K562 (cell line): ENCODE data around the gene PRDM2. TPM values are rescaled to one million over a fixed set of nuclear protein-coding genes. Genes with fewer than 3 reads are reported as not detected.

Experiments
- ATAC-seq: fragments of 200-7000 bp; cut with Tn5 transposase; 3 replicates; pipeline ENCODE4 v1.9.1; 2020; ENCODE audit warnings: moderate library complexity
- BruUV-seq: library from RNA; stranded (reverse); fragments of 400-500 nt; replicated peaks from 2 replicates; lab custom pipeline; 2021; lab: Mats Ljungman, UMichigan
- CTCF ChIA-PET: fragments of 300-600 bp; formaldehyde crosslinking; extraction: SDS; loops from one replicate; lab custom pipeline; 2021; ENCODE audit warnings: low intra/inter-chr PET ratio; lab: Yijun Ruan, JAX
- POLR2A ChIA-PET: fragments of 300-600, 350-650 bp; sonication (Branson Sonifier 250); formaldehyde crosslinking; extraction: SDS; loops from one replicate; lab custom pipeline; 2021; ENCODE audit warnings: antibody characterized with exemption, inconsistent platforms; lab: Yijun Ruan, JAX
- DNase-seq, 4 experiments: peaks; one replicate each; pipeline versions ENCODE4 v3.0.0 to v3.0.0-alpha.2; 2011 to 2018; ENCODE audit warnings: low spot score in 3 of 4, mixed read lengths in 3 of 4; ENCODE audit errors: extremely low read depth in 1 of 4
- FAIRE-seq: peaks from 2 replicates; lab custom pipeline; 2011; peaks lifted over from hg19 to GRCh38; lab: Jason Lieb, UNC
- H2AFZ ChIP-seq: 2 replicates; pipeline ENCODE4 v1.6.0; 2011; ENCODE audit warnings: low read depth, low read length, control low read depth, inconsistent platforms
- H3K27ac ChIP-seq: fragments of 200-600 bp; 3 replicates; pipeline ENCODE4 v1.8.0; 2011; ENCODE audit warnings: low read depth, mild to moderate bottlenecking, control low read depth, inconsistent platforms, low read length, moderate library complexity, mixed read lengths; ENCODE audit errors: extremely low read depth
- H3K27me3 ChIP-seq, 2 experiments: fragments of 300-600 bp in 1 of 2; 2 replicates in 1 of 2; 3 replicates in 1 of 2; pipeline versions ENCODE4 v1.6.0 to v1.8.0; 2011; ENCODE audit warnings: inconsistent platforms in 2 of 2, low read length in 2 of 2, mild to moderate bottlenecking in 1 of 2, mixed read lengths in 1 of 2, moderate library complexity in 1 of 2; ENCODE audit not compliant: control insufficient read depth in 2 of 2, insufficient read depth in 2 of 2
- H3K36me3 ChIP-seq: fragments of 300-600 bp; 3 replicates; pipeline ENCODE4 v1.8.0; 2011; ENCODE audit warnings: mild to moderate bottlenecking, low read length, inconsistent platforms; ENCODE audit not compliant: control insufficient read depth, insufficient read depth
- H3K4me1 ChIP-seq, 2 experiments: fragments of 200-600 bp in 1 of 2; replicated peaks in 1 of 2; 2 replicates in 1 of 2; 3 replicates in 1 of 2; pipeline versions ENCODE4 v1.5.1 to v1.8.0; 2011; ENCODE audit warnings: inconsistent platforms in 2 of 2, low read length in 2 of 2, mild to moderate bottlenecking in 1 of 2, mixed read lengths in 1 of 2, moderate library complexity in 1 of 2; ENCODE audit not compliant: control insufficient read depth in 2 of 2, insufficient read depth in 2 of 2
- H3K4me2 ChIP-seq: 2 replicates; pipeline ENCODE4 v1.6.1; 2011; ENCODE audit warnings: low read length, control low read depth, inconsistent platforms, mixed read lengths; ENCODE audit not compliant: insufficient read depth
- H3K4me3 ChIP-seq: fragments of 200-600 bp; sonication (generic), shearing (Covaris generic); 2 replicates; pipeline ENCODE4 v1.5.1; 2016; ENCODE audit warnings: control low read depth, inconsistent platforms
- H3K79me2 ChIP-seq: fragments of 200-600 bp; 3 replicates; pipeline ENCODE4 v1.8.0; 2011; ENCODE audit warnings: low read length, inconsistent platforms; ENCODE audit not compliant: control insufficient read depth, insufficient read depth
- H3K9ac ChIP-seq, 2 experiments: 2 replicates each; pipeline versions ENCODE4 v1.6.0 to v1.6.1; 2011; ENCODE audit warnings: low read depth in 2 of 2, low read length in 2 of 2, control low read depth in 1 of 2, inconsistent platforms in 1 of 2, mild to moderate bottlenecking in 1 of 2, mixed read lengths in 1 of 2; ENCODE audit not compliant: insufficient read depth in 1 of 2
- H3K9me1 ChIP-seq: one replicate; pipeline ENCODE4 v1.6.0; 2011; ENCODE audit warnings: inconsistent platforms, mild to moderate bottlenecking, low read length, moderate library complexity; ENCODE audit not compliant: control insufficient read depth, insufficient read depth
- H3K9me3 ChIP-seq: replicated peaks from 2 replicates; pipeline ENCODE4 v1.5.1; 2011; ENCODE audit warnings: low read depth, low read length, inconsistent platforms; ENCODE audit not compliant: control insufficient read depth, insufficient read depth
- H4K20me1 ChIP-seq: replicated peaks from 2 replicates; pipeline ENCODE4 v1.6.1; 2011; ENCODE audit warnings: low read length, inconsistent platforms, mixed read lengths; ENCODE audit not compliant: control insufficient read depth, insufficient read depth
- C11orf30 ChIP-seq: fragments of 450-650 bp; IDR thresholded peaks from 2 replicates; pipeline ENCODE4 v1.6.1; 2016; ENCODE audit warnings: low read depth, mild to moderate bottlenecking
- CEBPB ChIP-seq: fragments of 450-650 bp; IDR thresholded peaks from 2 replicates; pipeline ENCODE4 v1.6.1; 2016; ENCODE audit warnings: missing genetic modification characterization, missing compliant biosample characterization
- ELF4 ChIP-seq: fragments of 450-650 bp; formaldehyde crosslinking; IDR thresholded peaks from 2 replicates; pipeline ENCODE4 v1.4.0; 2022; ENCODE audit warnings: missing genetic modification characterization
- EZH2 ChIP-seq: IDR thresholded peaks from 2 replicates; pipeline ENCODE4 v1.6.1; 2012; ENCODE audit warnings: low read depth, mild to moderate bottlenecking, inconsistent platforms, low read length, borderline replicate concordance
- GABPB1 ChIP-seq: sonication (generic); formaldehyde crosslinking; IDR thresholded peaks from 2 replicates; pipeline ENCODE4 v1.8.0; 2022; ENCODE audit warnings: mild to moderate bottlenecking, missing genetic modification reagents
- HDAC1 ChIP-seq, 2 experiments: fragments of 450-650 bp; IDR thresholded peaks; 2 replicates each; pipeline ENCODE4 v1.6.1; 2016 to 2017; ENCODE audit warnings: inconsistent platforms in 1 of 2, mild to moderate bottlenecking in 1 of 2, moderate library complexity in 1 of 2
- KLF1 ChIP-seq: fragments of 450-650 bp; IDR thresholded peaks from 2 replicates; pipeline ENCODE4 v1.6.1; 2016; ENCODE audit warnings: missing genetic modification characterization, missing compliant biosample characterization
- MAFF ChIP-seq: IDR thresholded peaks from 2 replicates; pipeline ENCODE4 v1.6.1; 2012; ENCODE audit warnings: low read length, improper control_type of control experiment
- MAFK ChIP-seq: IDR thresholded peaks from 2 replicates; pipeline ENCODE4 v1.6.1; 2011; ENCODE audit warnings: low read length, improper control_type of control experiment
- MEIS2 ChIP-seq: fragments of 450-650 bp; IDR thresholded peaks from 2 replicates; pipeline ENCODE4 v1.6.1; 2014; ENCODE audit warnings: mild to moderate bottlenecking; ENCODE audit not compliant: partially characterized antibody
- NFRKB ChIP-seq: fragments of 450-650 bp; IDR thresholded peaks from 2 replicates; pipeline ENCODE4 v1.6.1; 2016; ENCODE audit warnings: low read depth
- POLR2AphosphoS2 ChIP-seq: IDR thresholded peaks from 2 replicates; pipeline ENCODE4 v1.6.1; 2012; ENCODE audit warnings: low read length, improper control_type of control experiment
- RBM25 ChIP-seq: fragments of 200-400 bp; formaldehyde crosslinking; IDR thresholded peaks from 2 replicates; pipeline ENCODE4 v1.6.1; 2018; ENCODE audit warnings: low read length, low read depth, moderate library complexity; ENCODE audit not compliant: severe bottlenecking
- SP1 ChIP-seq: sonication (generic); formaldehyde crosslinking; IDR thresholded peaks from 2 replicates; pipeline ENCODE4 v1.8.1; 2022; ENCODE audit warnings: mild to moderate bottlenecking, missing genetic modification reagents
- ZBTB49 ChIP-seq: sonication (generic); formaldehyde crosslinking; IDR thresholded peaks from 2 replicates; pipeline ENCODE4 v1.8.0; 2022; ENCODE audit warnings: missing genetic modification reagents, mild to moderate bottlenecking, borderline replicate concordance
- ZFP36 ChIP-seq: fragments of 150-350 bp; IDR thresholded peaks from 2 replicates; pipeline ENCODE4 v1.6.1; 2018; ENCODE audit warnings: low read length, low read depth; ENCODE audit not compliant: partially characterized antibody
- ZNF316 ChIP-seq: fragments of 450-650 bp; IDR thresholded peaks from 2 replicates; pipeline ENCODE4 v1.6.1; 2016
- ZNF764 ChIP-seq: fragments of 250-450 bp; sonication (Bioruptor Pico); IDR thresholded peaks from 2 replicates; pipeline ENCODE4 v1.4.0; 2020; ENCODE audit warnings: low read depth, mild to moderate bottlenecking, moderate library complexity
- WGBS: fragments of 100-300 bp; shearing (Covaris generic); methylation state at CpG from one replicate; pipeline ENCODE4 v1.1.6; 2016; ENCODE audit warnings: low coverage, mixed read lengths; ENCODE audit not compliant: insufficient coverage; ENCODE audit errors: missing lambda C conversion rate; 5-methylcytosine and 5-hydroxymethylcytosine counted together
- in situ Hi-C: fragments of 300-500 bp; cut with MboI; formaldehyde crosslinking; loops from 4 replicates; pipeline ENCODE4 v1.15.0; 2018; ENCODE audit warnings: inconsistent platforms, mixed read lengths
- intact Hi-C: fragments of 100-400 bp; cut with micrococcal nuclease; formaldehyde crosslinking; loops from 2 replicates; pipeline ENCODE4 v1.14.2; 2022
- polyA plus RNA-seq, 8 experiments: library from polyadenylated mRNA; depleted of rRNA in 4 of 8; stranded (reverse) in 5 of 8; unstranded in 3 of 8; fragments of >200 nt; fragmentation: Nextera tagmentation in 2 of 8; fragmentation: Illumina TruSeq in 1 of 8; extraction: Ambion mirVana in 2 of 8; extraction: Trizol in 1 of 8; gene quantifications; 2 replicates each; pipeline versions ENCODE4 v1.2.1 to v1.2.3, GENCODE V29; 2011 to 2014; ENCODE audit warnings: inconsistent platforms in 1 of 8, missing spikeins in 1 of 8
- total RNA-seq, 7 experiments: library from RNA; depleted of rRNA in 6 of 7; stranded (reverse); fragments of >200 nt in 6 of 7; fragmentation: Illumina TruSeq in 2 of 7; extraction: Trizol in 2 of 7; gene quantifications; 2 replicates each; pipeline versions ENCODE4 v1.2.1 to v1.2.3, GENCODE V29; 2011 to 2021; ENCODE audit warnings: low replicate concordance in 1 of 7

The PRDM2 gene
- total and polyA plus RNA-seq, 9 of the 15 experiments (the other 6 are each of a cell fraction or from before 2014, with no cell fraction given), result 5.4 to 27.6 (median 12.5) TPM

DNA sequence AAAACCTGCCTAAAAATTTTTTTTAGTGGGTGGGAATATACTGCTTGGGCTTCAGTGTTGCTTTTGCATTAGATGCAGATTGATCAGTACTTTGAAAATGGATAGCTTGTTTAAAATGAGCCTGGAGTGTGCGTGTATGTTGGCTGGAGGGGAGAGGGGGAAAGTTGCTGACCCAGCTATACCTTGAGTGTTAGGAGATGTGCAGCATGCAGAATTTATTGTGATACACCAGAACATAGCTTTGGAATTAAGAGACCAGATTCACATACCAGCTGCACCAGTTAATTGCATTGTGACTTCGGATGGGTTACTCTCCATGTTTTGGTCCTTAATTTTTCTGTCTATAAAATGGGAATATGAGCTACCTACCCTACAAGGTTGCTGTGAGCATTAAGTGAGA lies 60.4 kb downstream of the PRDM2 start:
- in situ Hi-C loops, result no loop called here
- DNase-seq (no peak), FAIRE-seq (no peak), ATAC-seq (no peak)
- CTCF ChIA-PET, result no interaction called here
- Histone ChIP-seq H3K4me3 (no peak overlapping the region), H3K27ac (no peak overlapping the region), H3K9me1 (peaks cover 3% of the 10 kb centered on the region), H3K9me3 (no peaks in the 10 kb centered on the region), H3K27me3 (no peaks in the 10 kb centered on the region), H3K9ac (no peak overlapping the region), H4K20me1 (peaks cover 44% of the 10 kb centered on the region), H3K79me2 (peaks cover 96% of the 10 kb centered on the region), H3K4me2 (no peak overlapping the region), H3K4me1 (peaks cover 0 to 20% of the 10 kb centered on the region in 2 experiments; a peak in 3 of 5 replicates), H3K36me3 (no peaks in the 10 kb centered on the region), H2AFZ (no peak overlapping the region)
- intact Hi-C loops, result no loop called here
- TF ChIP-seq RBM25 (peak; percentile 48), ZNF316 (peak; percentile 68), MAFK (peak; percentile 10; the same call in 1 of the 2 replicates), ELF4 (CRISPR knock-in tag) (no peak), KLF1 (no peak), NFRKB (no peak), HDAC1 (IDR thresholded peaks at IDR 0.05) (no peak), GABPB1 (CRISPR knock-in tag) (no peak), ZNF764 (CRISPR knock-in tag) (no peak), C11orf30 (peak; percentile 33), ZFP36 (no peak), CEBPB (tag) (no peak), ZBTB49 (CRISPR knock-in tag) (no peak), MAFF (0 out of 2 replicates have a peak, but pooled peaks have one; percentile 8), MEIS2 (no peak), POLR2AphosphoS2 (no peak), SP1 (no peak), EZH2 (no peak)
- POLR2A ChIA-PET, result interaction anchor here (0.6 to 1.3 kb wide), 2 partner anchors 10 to 29 kb away, joined by 3 to 5 read pairs; no protein-coding TSS in a partner anchor
- 98% methylated on average over 2 of the region's 2 CpGs for WGBS
- no TSS peak for BruUV-seq
